Glomerular visceral epithelial cell (primary cell): ENCODE data around the gene KLRG1.
A peak's percentile ranks its signal among the peaks of the same experiment; 100 is the strongest.

Experiments used
- DNase-seq: peaks from one replicate; pipeline ENCODE4 v3.0.0-alpha.2; 2016; ENCODE audit errors: extremely low spot score

KLRG1 gene

DNA sequence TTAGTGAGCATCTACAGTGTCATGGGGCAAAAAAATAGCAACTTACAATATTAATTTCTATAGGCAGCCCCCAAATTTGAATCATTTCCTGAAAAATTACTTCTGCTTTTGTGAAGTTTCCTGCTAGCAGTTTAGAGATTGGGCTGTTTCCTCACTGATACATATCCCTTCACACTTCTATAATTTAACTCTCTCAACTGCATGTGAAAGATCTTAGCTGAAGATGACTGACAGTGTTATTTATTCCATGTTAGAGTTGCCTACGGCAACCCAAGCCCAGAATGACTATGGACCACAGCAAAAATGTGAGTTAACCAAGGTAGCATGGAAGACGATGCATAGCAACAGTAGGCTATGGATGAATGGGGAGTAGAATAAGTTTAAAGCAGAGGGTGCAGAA lies at the start of gene KLRG1:
TSS of gene KLRG1 (plus strand) at position 134 of the 400 bp plus-strand sequence. CDS start at position 224, 90 bp downstream.
- DNase-seq = no peak

GRCh38 chr12:8941691-8942478 lies 47.5 kb upstream of the KLRG1 start:
- DNase-seq = no peak

DNA sequence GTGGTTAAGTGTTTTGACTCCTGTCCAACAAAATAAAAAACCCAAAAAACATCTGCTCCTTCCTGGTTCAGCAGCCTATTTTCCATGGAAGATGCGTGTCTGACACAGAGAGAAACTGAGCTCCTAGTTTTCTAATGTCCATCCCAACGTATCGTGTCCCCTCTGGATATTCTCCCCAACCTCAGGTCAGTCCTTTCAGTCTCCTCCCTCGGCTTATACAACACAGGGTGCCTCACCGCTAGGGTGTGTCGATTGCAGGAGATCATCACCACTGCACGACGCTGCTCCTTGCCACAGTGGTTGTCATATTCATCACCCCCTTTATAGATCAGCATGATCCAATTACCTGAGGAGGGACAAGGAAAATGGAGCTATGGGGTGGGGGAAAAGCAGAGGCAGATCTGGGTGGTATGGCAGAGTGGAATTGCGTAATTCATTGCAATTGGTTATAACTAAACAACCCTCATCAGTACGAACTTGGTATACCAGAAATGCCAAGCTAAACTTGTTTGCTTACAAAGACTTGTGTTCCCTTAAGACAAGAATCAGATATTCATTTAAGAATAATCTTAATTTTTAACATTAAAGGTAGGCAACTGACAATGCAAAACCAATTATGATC lies 45.7 kb upstream of the KLRG1 start:
- DNase-seq = no peak

GRCh38 chr12:8946733-8947132 lies 42.6 kb upstream of the KLRG1 start:
- DNase-seq = no peak

DNA sequence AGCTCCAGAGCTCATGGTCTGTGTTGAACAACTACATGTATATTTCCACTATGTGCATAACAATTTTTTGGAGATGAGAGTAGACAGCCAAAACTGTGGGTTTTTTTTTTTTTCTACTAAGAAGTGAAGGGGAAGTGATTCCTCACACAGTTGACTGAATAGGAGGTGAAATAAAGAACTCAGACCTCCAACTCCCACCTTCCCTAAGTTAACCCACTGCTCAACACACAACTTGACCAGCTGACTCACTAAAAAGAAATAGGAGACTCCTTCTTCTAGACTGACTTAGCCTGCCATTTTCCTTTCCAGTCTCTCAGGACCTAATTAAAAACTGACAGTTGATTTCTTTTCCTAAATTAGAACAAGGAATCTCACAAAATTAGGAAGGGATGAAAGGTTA lies 41.6 kb upstream of the KLRG1 start:
- no peak for DNase-seq

DNA sequence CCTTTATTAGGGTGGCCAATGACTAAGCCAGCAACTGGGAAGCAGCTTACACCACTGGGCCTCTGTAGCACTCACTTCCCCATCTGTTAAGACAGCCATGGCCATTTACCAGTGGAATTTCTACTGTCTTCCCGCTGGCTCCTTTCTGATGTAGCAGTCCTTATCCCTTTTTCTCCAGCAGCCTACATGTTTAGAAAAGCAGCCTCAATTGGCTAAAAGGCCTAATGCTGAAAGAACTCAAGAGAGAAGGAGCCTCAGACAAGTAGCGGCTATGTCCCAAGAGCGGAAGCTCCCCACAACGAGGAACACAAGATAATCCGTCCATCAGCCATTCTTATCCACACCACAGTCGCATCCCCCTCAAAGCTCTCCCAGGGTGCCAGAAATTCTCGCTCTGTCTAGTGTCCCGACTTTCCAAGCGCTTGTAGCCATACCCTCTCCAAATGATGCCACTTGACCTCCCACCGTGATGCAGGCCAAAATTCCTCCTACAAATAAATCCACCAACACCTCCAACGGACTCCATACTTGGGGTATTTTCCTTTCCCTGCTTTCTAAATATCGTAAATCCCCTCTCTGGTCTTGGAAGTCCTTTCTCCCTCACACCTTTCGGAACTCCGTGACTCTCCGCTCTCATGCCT lies 40.5 kb upstream of the KLRG1 start:
- peak; percentile 11 for DNase-seq

DNA sequence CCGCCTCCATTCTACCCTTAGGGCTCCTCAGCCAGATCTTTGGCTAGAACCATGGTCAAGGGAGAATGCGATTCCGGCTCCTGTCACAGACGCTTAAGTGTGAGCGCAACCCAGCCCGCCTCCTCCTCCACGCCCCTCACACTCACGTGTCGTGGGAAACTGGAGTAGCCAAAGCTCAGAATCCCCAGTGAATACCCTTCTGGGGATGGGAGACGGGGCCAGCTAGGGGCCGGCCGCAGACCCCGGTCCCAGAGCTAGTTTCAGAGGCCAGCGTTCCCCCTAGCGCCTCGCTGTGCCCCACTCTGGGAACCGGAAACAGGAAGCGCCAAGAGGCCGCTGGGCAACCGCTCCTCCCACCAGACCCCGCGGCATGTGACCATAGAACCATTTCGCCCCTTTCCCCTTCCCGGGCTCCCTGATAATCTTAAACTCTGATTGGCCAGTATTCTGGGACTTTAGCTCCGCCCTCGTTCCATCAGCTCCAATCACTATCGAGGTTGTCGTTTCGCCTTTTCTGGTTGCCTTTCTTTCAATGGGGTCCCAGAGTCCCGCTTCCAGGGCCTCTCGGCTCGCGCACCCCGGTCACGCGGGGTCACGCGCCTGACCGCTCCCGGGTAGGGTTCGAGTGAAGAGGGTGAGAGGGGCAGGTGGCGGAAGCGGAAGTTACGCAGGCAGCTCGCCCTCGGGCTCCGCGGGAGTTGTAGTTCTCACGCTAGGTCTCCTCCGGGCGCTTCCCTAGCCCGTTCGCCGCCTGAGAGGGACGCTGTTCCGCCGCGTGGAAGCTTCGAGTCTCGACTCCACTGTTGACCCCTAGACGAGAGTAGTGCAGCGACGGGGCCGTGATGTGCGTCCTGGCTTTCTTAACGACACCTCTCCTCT lies 39.8 kb upstream of the KLRG1 start, which contains the start of gene M6PR:
TSS of gene M6PR (minus strand) at position 304 of the 879 bp plus-strand sequence. CDS start 3,241 bp downstream, outside the sequence.
- peak; percentile 94 for DNase-seq

- DNase-seq = no peak
These were observed 39.2 kb upstream of the KLRG1 start for GRCh38 chr12:8950221-8950527.

DNA sequence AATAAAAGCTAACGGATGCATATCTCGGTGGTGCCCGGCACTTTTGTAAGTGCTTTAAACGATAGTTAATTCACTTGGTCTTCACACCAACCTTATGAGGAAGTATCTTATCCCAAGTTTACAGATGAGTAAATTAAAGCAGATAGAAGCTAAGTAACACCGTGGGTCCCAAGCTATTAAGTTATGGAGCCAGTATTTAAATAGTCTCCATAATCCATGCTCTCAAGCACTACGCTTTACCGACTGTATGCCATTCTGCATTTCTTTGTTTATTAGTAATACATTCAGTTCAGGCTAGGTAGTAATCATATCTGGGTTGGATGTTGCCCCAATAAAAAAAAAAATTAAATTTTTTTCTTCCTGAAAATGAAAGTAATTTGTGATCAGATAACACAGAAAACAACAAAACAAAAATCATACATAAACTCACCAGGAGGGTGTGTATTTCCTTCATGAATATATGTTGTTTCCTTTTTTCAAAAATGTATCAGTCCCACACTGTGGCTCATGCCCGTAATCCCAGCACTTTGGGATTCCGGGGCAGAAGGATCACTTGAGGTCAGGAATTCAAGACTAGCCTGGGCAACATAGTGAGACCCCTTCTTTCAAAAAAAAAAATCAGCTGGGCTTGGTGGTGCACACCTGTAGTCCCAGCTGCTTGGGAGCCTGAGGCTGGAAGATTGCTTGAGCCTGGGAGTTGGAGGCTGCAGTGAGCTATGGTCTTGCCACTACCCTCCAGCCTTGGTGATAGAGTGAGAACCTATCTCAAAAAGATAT lies 38.5 kb upstream of the KLRG1 start:
- DNase-seq = peak; percentile 5

- no peak for DNase-seq
These were observed 37.6 kb upstream of the KLRG1 start for GRCh38 chr12:8951744-8952143.

DNA sequence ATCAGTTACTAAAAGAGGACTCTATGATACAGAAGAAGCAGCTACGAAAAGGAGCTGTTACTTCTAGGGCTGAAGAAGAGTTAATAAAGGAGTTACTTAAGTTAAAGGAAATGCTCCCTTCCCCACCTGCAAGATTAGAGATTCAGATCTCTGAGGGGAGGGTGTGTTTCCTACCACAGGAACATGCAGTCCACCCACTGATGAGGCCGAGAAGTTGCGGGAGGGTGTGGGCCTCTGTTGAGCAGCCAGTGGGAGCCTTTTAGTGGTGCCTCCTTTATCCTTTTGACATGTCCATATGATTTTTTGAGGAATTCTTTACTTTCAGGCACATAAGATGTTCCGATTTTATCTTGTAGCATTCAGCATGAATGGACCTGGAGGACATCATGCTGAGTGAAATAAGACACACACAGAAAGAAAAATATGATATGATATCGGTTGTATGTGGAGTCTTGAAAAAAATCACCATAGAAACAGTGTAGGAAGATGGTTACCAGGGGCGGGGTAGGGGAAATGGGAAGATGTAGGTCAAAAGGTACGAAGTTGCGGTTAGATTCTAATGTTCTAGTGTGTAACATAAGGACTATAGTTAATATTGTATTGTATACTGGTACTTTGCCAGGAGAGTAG lies 35.5 kb upstream of the KLRG1 start:
- DNase-seq = no peak

GRCh38 chr12:8956073-8956472 lies 33.3 kb upstream of the KLRG1 start:
- DNase-seq = no peak

DNA sequence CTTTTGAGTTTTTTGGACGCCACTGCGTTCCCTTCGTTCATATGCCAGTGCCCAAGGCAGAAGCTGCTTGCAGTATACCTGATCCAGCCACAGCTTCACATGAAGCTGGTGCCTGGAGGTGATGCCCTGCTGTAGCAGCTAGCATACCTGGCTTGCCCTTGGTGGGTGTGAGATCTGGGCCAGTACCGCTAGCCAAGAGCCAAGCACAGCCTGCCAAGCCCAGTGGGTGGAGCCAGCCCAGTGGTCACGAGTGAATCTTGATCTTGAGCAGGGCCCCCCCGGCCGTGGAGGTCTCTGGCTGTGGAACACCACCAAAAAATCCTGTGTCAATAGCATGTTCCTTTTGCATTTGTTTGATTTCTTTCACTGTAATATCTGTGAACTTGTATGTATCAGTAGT lies 32.6 kb upstream of the KLRG1 start:
- DNase-seq = no peak

DNA sequence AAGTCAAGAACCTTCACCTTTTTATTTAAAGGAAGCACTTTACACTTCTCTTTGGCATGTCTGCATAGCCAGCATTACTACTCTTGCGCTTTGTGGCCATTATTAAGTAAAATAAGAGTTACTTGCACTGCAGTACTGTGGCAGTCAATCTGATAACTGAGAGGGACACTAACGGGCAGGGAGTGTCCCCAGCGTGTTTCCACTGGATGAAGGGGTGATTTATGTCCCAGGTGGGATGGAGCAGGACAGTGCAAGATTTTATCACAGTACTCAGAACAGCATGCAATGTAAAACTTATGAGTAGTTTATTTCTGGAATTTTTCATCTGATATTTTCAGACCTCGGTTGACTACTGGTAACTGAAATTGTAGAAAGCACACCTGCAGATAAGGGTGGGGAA lies 31.8 kb upstream of the KLRG1 start:
- no peak for DNase-seq

- no peak for DNase-seq
These were observed 31.3 kb upstream of the KLRG1 start for GRCh38 chr12:8958066-8958465.

- DNase-seq = no peak
These were observed 29.2 kb upstream of the KLRG1 start for GRCh38 chr12:8960176-8960575.

DNA sequence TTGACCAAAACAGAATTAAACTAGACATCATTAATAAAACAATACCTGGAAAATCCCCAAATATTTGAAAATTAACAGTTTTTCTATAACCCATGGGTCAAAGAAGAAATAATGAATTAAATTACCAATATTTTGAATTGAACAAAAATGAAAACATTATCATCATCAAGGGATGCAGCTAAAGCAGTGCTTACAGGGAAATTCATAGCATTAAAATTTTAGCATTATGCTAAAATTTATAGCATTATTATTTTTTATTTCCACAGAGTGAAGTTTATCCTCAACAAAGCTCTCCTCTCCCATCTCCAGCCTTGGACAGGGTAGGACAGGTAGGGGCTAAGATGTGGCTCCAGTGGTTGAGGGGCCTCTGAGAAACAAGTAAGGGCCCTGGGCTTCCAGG lies 20.6 kb upstream of the KLRG1 start:
- no peak for DNase-seq

DNA sequence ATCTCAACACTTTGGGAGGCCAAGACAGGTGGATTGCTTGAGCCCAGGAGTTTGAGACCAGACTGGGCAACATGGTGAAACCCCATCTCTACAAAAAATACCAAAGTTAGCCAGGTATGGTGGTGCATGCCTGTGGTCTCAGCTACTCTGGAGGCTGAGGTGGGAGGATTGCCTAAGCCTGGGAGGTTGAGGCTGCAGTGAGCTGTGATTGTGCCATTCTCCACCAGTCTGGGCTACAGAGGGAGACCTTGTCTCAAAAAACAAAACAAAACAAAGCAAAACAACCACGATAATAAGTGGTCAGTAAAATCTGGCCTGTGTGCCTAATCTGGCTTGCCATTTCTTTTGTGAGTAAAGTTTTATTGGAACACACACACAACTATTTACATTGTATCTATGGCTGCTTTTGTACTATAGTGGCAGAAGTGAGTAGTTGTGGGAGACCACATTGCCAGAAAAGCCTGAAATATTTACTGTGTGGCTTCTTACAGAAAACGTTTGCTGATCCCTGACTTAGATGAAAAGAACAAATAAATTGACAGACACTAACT lies 19.4 kb upstream of the KLRG1 start:
- DNase-seq = no peak

- no peak for DNase-seq
These were observed 18.9 kb upstream of the KLRG1 start for GRCh38 chr12:8970432-8970831.

GRCh38 chr12:8980137-8980536 lies 9.2 kb upstream of the KLRG1 start:
- no peak for DNase-seq
